Endothelial cell of umbilical vein (primary cell): Measurements from ENCODE around the gene PPP1R9B.

Source experiments
- CTCF ChIP-seq, 2 donors: IDR thresholded peaks; 1 replicate in 1 of 2; 2 replicates in 1 of 2; pipeline ENCODE4 v1.5.1; 2011; ENCODE audit warnings: low read length in 2 of 2, mild to moderate bottlenecking in 2 of 2, moderate library complexity in 2 of 2, control low read depth in 1 of 2, inconsistent platforms in 1 of 2, low read depth in 1 of 2; ENCODE audit not compliant: insufficient read depth in 1 of 2; ENCODE audit errors: extremely low read depth in 1 of 2
- EZH2 ChIP-seq: IDR thresholded peaks from 2 replicates; pipeline ENCODE4 v1.6.1; 2012; ENCODE audit warnings: borderline replicate concordance, low read depth, mild to moderate bottlenecking, moderate library complexity, low read length, inconsistent platforms; ENCODE audit not compliant: severe bottlenecking
- FOS ChIP-seq: IDR thresholded peaks from 2 replicates; pipeline ENCODE4 v1.6.1; 2011; ENCODE audit warnings: mild to moderate bottlenecking, low read length, moderate library complexity, borderline replicate concordance; ENCODE audit not compliant: insufficient read depth
- GATA2 ChIP-seq: IDR thresholded peaks from 2 replicates; pipeline ENCODE4 v1.7.0; 2011; ENCODE audit warnings: low read depth, mild to moderate bottlenecking, moderate library complexity, mixed read lengths, low read length; ENCODE audit not compliant: insufficient read length, insufficient read depth
- JUN ChIP-seq: IDR thresholded peaks from 2 replicates; pipeline ENCODE4 v1.6.1; 2011; ENCODE audit warnings: borderline replicate concordance, low read depth; ENCODE audit not compliant: insufficient read length, insufficient read depth
- MAX ChIP-seq: IDR thresholded peaks from 2 replicates; pipeline ENCODE4 v1.6.1; 2011; ENCODE audit not compliant: insufficient read depth, insufficient read length
- POLR2A ChIP-seq: IDR thresholded peaks from 2 replicates; pipeline ENCODE4 v1.6.1; 2012; ENCODE audit warnings: low read depth, mild to moderate bottlenecking, control low read depth, low read length
- POLR2AphosphoS5 ChIP-seq: IDR thresholded peaks from 2 replicates; pipeline ENCODE4 v1.6.1; 2012; ENCODE audit warnings: low read depth, mild to moderate bottlenecking, control low read depth, low read length, moderate library complexity; ENCODE audit not compliant: insufficient read depth

GRCh38 chr17:50194140-50194933 is 43.9 kb upstream of the PPP1R9B start:
- TF ChIP-seq POLR2AphosphoS5, result no peak
- TF ChIP-seq MAX, result no peak
- TF ChIP-seq CTCF (IDR thresholded peaks at IDR 0.05; ENCODE audit: extremely low read depth in 1 of 2, insufficient read depth in 1 of 2, low read depth in 1 of 2, low read length in 2 of 2), result no peak
- no peak for TF ChIP-seq EZH2
- TF ChIP-seq GATA2, result no peak
- no peak for TF ChIP-seq JUN
- no peak for TF ChIP-seq POLR2A
- TF ChIP-seq FOS, result no peak
